HG03135 (cell line): ENCODE measurements around the gene SLC17A7.

Experiments used
- ATAC-seq: cut with Tn5 transposase; IDR thresholded peaks from one replicate; pipeline ENCODE4 v1.9.1; 2021; ENCODE audit warnings: mild to moderate bottlenecking, moderate library complexity; ENCODE audit not compliant: unreplicated experiment

The SLC17A7 gene

GRCh38 chr19:49428547-49429451, 12.5 kb downstream of the SLC17A7 start:
- ATAC-seq, result no peak

- ATAC-seq, result no peak
These were observed 13.3 kb downstream of the SLC17A7 start for GRCh38 chr19:49427855-49428546.

DNA sequence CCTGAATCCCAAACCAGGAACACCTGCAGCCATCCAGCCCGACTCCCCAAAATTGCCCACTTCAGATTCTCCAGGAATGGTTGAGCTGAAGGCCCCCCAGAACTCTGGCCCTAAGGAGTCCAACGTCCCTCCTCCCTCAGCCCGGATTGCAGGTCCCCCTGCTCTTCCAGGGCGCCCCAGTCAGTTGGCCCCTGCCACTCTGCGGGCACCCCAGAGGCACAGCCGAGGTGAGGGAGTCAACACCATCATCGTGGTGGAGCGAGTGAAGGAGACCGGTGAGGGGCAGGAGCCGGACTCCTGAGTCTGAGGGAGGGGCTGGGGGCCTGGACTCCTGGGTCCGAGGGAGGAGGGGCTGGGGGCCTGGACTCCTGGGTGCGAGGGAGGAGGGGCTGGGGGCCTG, 14.0 kb downstream of the SLC17A7 start:
- ATAC-seq, result no peak

DNA sequence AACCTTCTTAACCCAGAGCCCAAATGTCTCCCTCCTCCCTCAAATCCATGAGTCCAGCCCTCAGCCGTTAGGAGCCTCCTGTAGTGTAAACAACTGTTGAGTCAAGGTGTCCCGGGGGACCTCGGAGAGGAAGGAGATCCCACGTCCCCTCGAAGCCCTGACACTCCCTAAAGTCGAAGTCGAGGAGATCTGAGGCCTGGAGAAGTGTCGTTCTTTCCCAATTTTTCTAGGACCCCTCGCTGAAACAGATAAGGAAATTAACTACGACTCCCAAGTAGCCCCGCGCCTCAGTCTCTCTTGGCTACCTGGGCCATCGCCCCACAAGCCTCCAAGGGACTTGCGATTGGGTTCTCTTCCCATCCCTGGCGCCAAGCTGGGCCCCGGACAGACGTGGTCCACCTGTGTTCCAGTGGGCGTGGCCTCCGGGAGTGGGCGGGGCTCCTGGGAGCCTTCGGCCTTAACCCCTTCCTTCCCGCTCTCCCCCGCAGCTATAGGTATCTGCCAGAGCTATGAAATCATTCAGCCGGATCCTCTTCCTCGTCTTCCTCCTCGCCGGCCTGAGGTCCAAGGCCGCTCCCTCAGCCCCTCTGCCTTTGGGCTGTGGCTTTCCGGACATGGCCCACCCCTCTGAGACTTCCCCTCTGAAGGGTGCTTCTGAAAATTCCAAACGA, 15.3 kb downstream of the SLC17A7 start:
- ATAC-seq, result no peak

- no peak for ATAC-seq
These were observed 16.1 kb downstream of the SLC17A7 start, which contains the start of gene GFY for GRCh38 chr19:49425178-49425577. Gene GFY, plus strand, starts transcription at chr19:49425388. Its CDS starts 1,043 bp downstream, at chr19:49426431.

DNA sequence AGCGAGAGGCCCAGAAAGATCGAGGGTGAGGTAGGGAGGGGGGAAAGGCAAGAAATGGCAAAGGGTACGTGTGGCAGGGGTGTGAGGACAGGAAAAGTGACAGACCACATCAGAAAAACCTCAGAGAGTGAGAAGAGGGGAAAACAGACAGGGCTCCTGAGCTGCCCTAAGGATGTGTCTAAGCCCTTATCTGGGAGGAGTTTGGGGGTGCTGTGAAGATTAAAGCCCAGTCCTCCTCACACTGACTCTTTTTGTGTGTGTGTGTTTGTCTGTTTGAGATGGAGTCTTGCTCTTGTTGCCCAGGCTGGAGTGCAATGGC, 17.4 kb downstream of the SLC17A7 start:
- ATAC-seq, result no peak

- no peak for ATAC-seq
These were observed 18.0 kb downstream of the SLC17A7 start, which contains the start of gene PTH2 for GRCh38 chr19:49423071-49423984. Gene PTH2, minus strand, starts transcription at chr19:49423441. Its CDS starts 102 bp downstream, at chr19:49423339.

DNA sequence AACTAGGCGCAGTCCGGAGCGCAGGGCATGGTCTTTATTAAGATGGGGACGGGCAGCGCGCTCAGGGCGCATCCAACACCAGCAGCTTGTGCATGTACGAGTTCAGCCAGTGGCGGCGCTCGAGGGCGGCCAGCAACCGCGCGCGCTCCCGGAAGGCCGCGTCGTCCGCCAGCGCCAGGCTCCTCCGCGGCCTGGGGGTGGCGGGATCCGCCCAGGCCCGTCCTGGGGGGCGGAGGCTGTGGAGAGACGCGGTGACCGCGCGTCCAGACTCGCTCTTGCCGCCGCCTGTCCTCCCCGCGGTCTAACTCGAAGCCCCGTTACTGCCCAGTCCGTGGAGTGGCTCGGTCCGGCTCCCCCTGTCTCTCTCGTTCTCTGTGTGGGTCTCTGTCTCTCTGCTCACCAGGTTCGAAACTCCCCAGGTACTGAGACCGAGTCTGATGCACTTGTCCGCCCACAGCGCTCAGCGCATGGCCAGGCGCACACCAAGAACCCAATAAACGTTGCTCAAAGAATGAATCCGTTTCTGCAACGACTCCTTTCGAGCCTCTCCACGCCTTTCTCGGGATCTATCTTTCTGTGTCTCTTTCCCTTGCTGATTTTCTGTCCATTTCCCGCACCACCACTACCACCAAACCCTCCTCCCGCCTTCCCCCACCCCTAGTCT, 18.8 kb downstream of the SLC17A7 start:
- ATAC-seq, result no peak

DNA sequence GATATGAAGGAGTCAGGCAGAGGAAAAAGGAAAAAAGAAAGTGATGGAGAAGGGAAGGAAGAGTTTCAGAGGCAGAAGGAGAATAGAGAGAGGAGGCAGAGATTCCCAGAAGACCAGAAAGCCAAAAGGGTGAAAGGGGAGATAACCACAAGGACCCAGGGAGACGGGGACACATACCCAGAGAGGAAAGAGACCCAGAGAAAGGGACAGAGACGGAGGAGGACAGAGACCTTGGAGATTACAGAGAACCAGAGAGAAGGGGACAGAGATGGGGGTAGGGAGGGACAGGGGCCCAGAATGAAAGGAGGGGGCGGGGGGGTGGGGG, 19.5 kb downstream of the SLC17A7 start:
- ATAC-seq, result no peak

DNA sequence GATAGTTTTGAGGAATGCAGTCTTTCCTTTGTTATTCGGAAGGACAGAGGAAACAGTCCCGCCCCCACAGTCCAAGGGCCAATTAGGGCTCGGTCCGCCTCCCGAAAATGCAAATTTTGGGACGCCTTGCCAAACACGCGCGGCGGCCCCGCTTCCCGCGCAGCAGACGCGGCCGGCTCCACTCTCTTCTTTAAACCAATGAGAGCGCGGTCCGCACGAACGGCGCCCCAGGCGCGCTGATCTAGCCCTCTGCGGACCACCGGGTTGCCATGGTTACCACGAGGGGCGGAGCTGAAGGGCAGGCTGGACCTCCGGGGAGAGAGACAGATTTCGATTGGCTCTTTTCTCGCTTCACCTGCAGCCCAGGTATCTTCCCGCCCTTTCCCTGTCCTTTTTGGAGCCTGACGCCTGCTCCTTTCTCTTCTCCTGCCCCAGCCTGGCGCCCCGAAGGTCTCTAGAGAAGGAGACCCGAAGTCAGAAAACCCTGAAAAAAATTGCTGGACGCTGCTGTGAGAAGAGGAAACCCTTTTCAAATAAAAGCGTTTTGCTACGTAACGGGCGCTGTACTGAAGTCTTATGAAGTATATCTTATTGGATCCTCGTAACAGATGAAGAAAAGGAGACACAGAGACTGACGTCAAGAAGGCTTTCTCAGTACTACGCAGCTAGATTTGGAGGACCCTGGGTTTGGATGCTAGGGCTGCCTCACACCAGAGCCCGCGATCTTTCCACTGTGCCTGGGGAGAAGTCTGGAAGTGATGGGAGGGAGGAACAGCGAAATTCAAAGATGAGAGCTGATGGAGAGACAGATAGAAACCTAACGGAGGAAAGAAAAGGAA, 20.1 kb downstream of the SLC17A7 start:
- ATAC-seq, result no peak

DNA sequence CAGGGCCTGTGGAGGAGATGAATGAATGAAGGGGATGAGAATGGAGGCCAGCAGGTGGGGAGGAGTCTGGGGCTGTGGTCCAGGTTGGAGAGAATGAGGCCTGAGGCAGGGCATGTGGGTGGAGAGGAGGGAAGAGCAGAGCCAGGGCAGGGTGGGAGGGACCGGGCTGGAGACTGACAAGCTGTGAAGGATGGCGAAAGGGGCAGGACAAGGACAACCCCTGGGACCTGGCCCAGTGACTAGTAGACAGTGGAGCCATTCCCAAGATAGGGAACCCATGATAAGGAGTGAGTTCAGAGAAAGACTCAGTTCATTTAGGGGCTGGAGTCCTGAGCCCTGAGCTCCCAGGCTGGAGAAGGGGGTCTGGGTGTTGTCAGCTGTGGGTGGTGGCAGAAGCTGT, 21.1 kb downstream of the SLC17A7 start:
- ATAC-seq, result no peak

DNA sequence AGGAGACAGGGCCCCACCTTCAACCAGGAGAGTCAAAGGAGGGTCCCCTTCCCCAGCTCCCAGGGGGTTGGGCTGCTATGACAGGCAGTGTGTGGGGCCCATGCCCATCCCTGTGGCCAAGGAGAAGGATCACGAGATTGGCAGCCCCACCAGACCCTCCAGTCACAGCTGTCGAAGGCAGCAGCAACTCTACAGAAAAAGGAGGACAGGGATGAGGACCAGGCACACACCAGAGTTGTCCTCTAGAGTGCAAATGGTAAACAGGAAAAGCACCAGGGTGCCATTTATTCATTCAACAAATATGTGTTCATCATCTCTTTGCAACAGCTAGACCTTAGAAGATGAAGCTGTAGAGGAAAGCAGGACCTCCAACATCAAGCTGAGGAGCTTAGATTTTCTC, 22.2 kb downstream of the SLC17A7 start:
- no peak for ATAC-seq

DNA sequence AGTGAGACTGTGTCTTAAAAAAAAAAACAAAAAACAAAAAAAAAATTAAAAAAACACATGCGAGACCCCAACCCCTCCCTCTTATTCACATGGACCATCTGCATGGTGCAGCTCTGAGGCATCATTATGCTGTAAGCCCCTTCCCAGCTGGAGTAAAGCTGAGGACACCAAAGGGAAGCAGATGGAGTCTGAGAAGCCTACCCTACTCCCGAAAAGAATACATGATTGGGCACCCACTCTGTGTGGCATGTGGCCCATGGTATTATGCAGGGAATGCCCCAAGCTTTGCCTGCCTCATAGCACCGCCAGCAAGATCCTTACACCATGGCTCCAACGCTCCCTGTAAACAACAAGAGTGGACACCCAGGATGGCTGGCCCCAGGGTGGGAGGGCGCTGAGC, 22.8 kb downstream of the SLC17A7 start:
- no peak for ATAC-seq

- ATAC-seq, result no peak
These were observed 24.2 kb downstream of the SLC17A7 start for GRCh38 chr19:49417088-49417487.

GRCh38 chr19:49415810-49416200, 25.5 kb downstream of the SLC17A7 start:
- ATAC-seq, result no peak

GRCh38 chr19:49415102-49415809, 26.1 kb downstream of the SLC17A7 start:
- no peak for ATAC-seq

DNA sequence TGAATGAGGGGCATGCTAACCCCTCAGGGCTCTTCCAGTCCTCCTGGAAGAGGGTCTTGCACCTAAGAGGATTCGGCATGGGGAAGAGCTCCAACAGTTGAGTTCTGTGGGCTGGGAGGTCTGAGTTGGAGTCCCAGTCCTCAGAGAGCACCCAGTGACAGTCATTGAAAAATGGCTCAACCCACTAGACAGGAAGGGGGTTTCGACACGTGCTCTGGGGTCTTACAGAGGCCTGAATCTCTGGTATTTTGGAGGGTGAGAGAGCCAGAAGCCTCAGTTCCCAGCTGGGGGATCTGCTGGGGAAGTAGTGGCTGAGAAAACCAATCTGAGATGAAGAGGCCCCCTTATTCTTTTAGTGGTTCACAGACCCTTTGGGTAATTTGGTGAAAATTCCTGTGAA, 27.1 kb downstream of the SLC17A7 start:
- no peak for ATAC-seq

DNA sequence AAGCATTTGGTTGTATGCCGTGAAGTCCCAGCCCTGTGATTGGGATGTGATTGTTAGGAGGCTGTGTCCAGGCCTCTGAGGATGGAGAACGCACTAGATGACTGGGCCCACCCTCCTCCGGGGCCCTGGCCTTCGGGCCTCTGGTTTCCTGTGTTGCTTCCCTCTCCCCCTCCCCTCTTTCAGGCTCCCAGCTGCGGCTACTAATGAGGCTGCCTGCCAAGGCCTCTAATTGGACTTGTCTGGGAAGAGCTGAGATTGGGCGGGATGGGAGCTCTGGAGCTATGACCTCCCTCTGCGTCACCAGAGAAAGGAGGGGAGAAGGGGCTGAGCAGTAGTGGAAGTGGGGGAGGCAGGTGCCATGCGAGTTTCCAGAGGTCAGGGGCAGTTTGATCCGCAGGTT, 28.0 kb downstream of the SLC17A7 start:
- no peak for ATAC-seq
